Stomach (tissue), 4 donors: ENCODE results near the gene COL3A1.

Source experiments
- CTCF ChIP-seq, 7 experiments: fragments of 450-650 bp in 4 of 7; fragments of 200-600 bp in 3 of 7; sonication (generic) in 3 of 7; IDR thresholded peaks; one replicate each; pipeline ENCODE4 v1.5.1; 2016 to 2019; ENCODE audit warnings: antibody characterized with exemption in 7 of 7, control low read depth in 2 of 7, mild to moderate bottlenecking in 1 of 7
- EP300 ChIP-seq: sonication (generic); formaldehyde crosslinking; IDR thresholded peaks from one replicate; pipeline ENCODE4 v1.6.1; 2017; ENCODE audit warnings: antibody characterized with exemption

GRCh38 chr2:188971432-188971861 lies 2.7 kb upstream of the COL3A1 start:
- TF ChIP-seq CTCF (IDR thresholded peaks at IDR 0.05) (no peak), EP300 (no peak)
